ENCODE results near the gene UBE2R2. TPM values are rescaled to one million over a fixed set of nuclear protein-coding genes. Genes with fewer than 3 reads are reported as not detected.
A peak's percentile ranks its signal among the peaks of the same experiment; 100 is the strongest.
"Not testable (repeated sequence)": the region's sequence is repeated elsewhere in the genome, so short reads cannot be mapped to it uniquely, and the experiment has no call there.

The UBE2R2 gene
- total RNA-seq, 1 donor from 2014 or later: 41.9 TPM

- peaks cover 10% of the 10 kb centered on the region for H3K36me3 Mint-ChIP-seq (ENCODE audit: low read depth)
- H3K4me1 Mint-ChIP-seq: peaks cover 6% of the 10 kb centered on the region
- no peak for DNase-seq
Measured at GRCh38 chr9:33868440-33868973, 51.5 kb downstream of the UBE2R2 start.

GRCh38 chr9:33869243-33869642 lies 52.3 kb downstream of the UBE2R2 start:
- H3K4me3 Mint-ChIP-seq; H3K4me1 Mint-ChIP-seq; intact Hi-C loops (cut with micrococcal nuclease); DNase-seq; H3K27me3 Mint-ChIP-seq; H3K27ac Mint-ChIP-seq; H3K9me3 Mint-ChIP-seq; H3K36me3 Mint-ChIP-seq (ENCODE audit: low read depth): not testable (repeated sequence)

More at GRCh38 chr9:33868440-33868973, 51.5 kb downstream of the UBE2R2 start:
- no peak overlapping the region for H3K27ac Mint-ChIP-seq
- H3K27me3 Mint-ChIP-seq: no peaks in the 10 kb centered on the region
- intact Hi-C loops (cut with micrococcal nuclease): no loop called here
- no peaks in the 10 kb centered on the region for H3K9me3 Mint-ChIP-seq
- no peak overlapping the region for H3K4me3 Mint-ChIP-seq

GRCh38 chr9:33877727-33878489 lies 60.9 kb downstream of the UBE2R2 start:
- Mint-ChIP-seq H3K4me1 (peaks cover 20% of the 10 kb centered on the region), H3K9me3 (no peaks in the 10 kb centered on the region), H3K4me3 (no peak overlapping the region), H3K36me3 (ENCODE audit: low read depth) (peaks cover 6% of the 10 kb centered on the region), H3K27ac (no peak overlapping the region), H3K27me3 (no peaks in the 10 kb centered on the region)
- no peak for DNase-seq
- intact Hi-C loops (cut with micrococcal nuclease): no loop called here

GRCh38 chr9:33878691-33879366 lies 61.9 kb downstream of the UBE2R2 start:
- Mint-ChIP-seq H3K36me3 (ENCODE audit: low read depth) (peaks cover 8% of the 10 kb centered on the region), H3K4me3 (no peak overlapping the region), H3K27me3 (no peaks in the 10 kb centered on the region), H3K4me1 (peaks cover 24% of the 10 kb centered on the region), H3K9me3 (no peaks in the 10 kb centered on the region), H3K27ac (no peak overlapping the region)
- DNase-seq: no peak
- intact Hi-C loops (cut with micrococcal nuclease): no loop called here

- Mint-ChIP-seq H3K4me3 (no peak overlapping the region), H3K27ac (peak overlapping the region; percentile 94), H3K36me3 (ENCODE audit: low read depth) (peaks cover 8% of the 10 kb centered on the region), H3K4me1 (peaks cover 26% of the 10 kb centered on the region), H3K27me3 (no peaks in the 10 kb centered on the region), H3K9me3 (no peaks in the 10 kb centered on the region)
- intact Hi-C loops (cut with micrococcal nuclease): loop anchor here (2.0 kb wide), 1 partner anchor 64 kb away; the partner anchor contains the start of gene UBE2R2
- DNase-seq: no peak
Measured at GRCh38 chr9:33880211-33881089, 63.5 kb downstream of the UBE2R2 start.

- intact Hi-C loops (cut with micrococcal nuclease): loop anchor here (2.0 kb wide), 1 partner anchor 65 kb away; the partner anchor contains the start of gene UBE2R2
- peaks cover 26% of the 10 kb centered on the region for H3K4me1 Mint-ChIP-seq
- H3K36me3 Mint-ChIP-seq (ENCODE audit: low read depth): peaks cover 9% of the 10 kb centered on the region
- H3K27ac Mint-ChIP-seq: peak overlapping the region; percentile 94
- no peaks in the 10 kb centered on the region for H3K27me3 Mint-ChIP-seq
- no peak for DNase-seq
- H3K4me3 Mint-ChIP-seq: peak overlapping the region; percentile 61
- H3K9me3 Mint-ChIP-seq: no peaks in the 10 kb centered on the region
Measured at GRCh38 chr9:33881635-33882034, 64.7 kb downstream of the UBE2R2 start.

GRCh38 chr9:33884856-33885701 lies 68.1 kb downstream of the UBE2R2 start:
- DNase-seq: no peak
- Mint-ChIP-seq H3K27ac (peak overlapping the region; percentile 34), H3K27me3 (no peaks in the 10 kb centered on the region), H3K36me3 (ENCODE audit: low read depth) (peaks cover 16% of the 10 kb centered on the region), H3K4me3 (no peak overlapping the region), H3K4me1 (peaks cover 23% of the 10 kb centered on the region), H3K9me3 (no peaks in the 10 kb centered on the region)
- intact Hi-C loops (cut with micrococcal nuclease): no loop called here

- intact Hi-C loops (cut with micrococcal nuclease): no loop called here
- H3K36me3 Mint-ChIP-seq (ENCODE audit: low read depth): peaks cover 18% of the 10 kb centered on the region
- H3K27me3 Mint-ChIP-seq: no peaks in the 10 kb centered on the region
- H3K4me1 Mint-ChIP-seq: peaks cover 15% of the 10 kb centered on the region
- H3K4me3 Mint-ChIP-seq: no peak overlapping the region
- H3K9me3 Mint-ChIP-seq: no peaks in the 10 kb centered on the region
- no peak for DNase-seq
- H3K27ac Mint-ChIP-seq: no peak overlapping the region
Measured at GRCh38 chr9:33885948-33886347, 69.0 kb downstream of the UBE2R2 start.

GRCh38 chr9:33893861-33894260 lies 76.9 kb downstream of the UBE2R2 start:
- H3K36me3 Mint-ChIP-seq (ENCODE audit: low read depth): peaks cover 16% of the 10 kb centered on the region
- no peaks in the 10 kb centered on the region for H3K9me3 Mint-ChIP-seq
- no peak overlapping the region for H3K27ac Mint-ChIP-seq
- no peak overlapping the region for H3K4me3 Mint-ChIP-seq
- intact Hi-C loops (cut with micrococcal nuclease): no loop called here
- H3K27me3 Mint-ChIP-seq: no peaks in the 10 kb centered on the region
- H3K4me1 Mint-ChIP-seq: peaks cover 3% of the 10 kb centered on the region
- no peak for DNase-seq

- Mint-ChIP-seq H3K4me1 (peaks cover 3% of the 10 kb centered on the region), H3K27ac (no peak overlapping the region), H3K36me3 (ENCODE audit: low read depth) (peaks cover 16% of the 10 kb centered on the region), H3K9me3 (no peaks in the 10 kb centered on the region), H3K27me3 (no peaks in the 10 kb centered on the region), H3K4me3 (no peak overlapping the region)
- intact Hi-C loops (cut with micrococcal nuclease): no loop called here
- no peak for DNase-seq
Measured at GRCh38 chr9:33894316-33894715, 77.4 kb downstream of the UBE2R2 start.

- no peak overlapping the region for H3K4me3 Mint-ChIP-seq
- H3K4me1 Mint-ChIP-seq: peaks cover 12% of the 10 kb centered on the region
- intact Hi-C loops (cut with micrococcal nuclease): no loop called here
- peaks cover 34% of the 10 kb centered on the region for H3K36me3 Mint-ChIP-seq (ENCODE audit: low read depth)
- no peaks in the 10 kb centered on the region for H3K9me3 Mint-ChIP-seq
- DNase-seq: no peak
- no peak overlapping the region for H3K27ac Mint-ChIP-seq
- no peaks in the 10 kb centered on the region for H3K27me3 Mint-ChIP-seq
Measured at GRCh38 chr9:33903157-33903780, 86.3 kb downstream of the UBE2R2 start.

- no peaks in the 10 kb centered on the region for H3K9me3 Mint-ChIP-seq
- peaks cover 36% of the 10 kb centered on the region for H3K36me3 Mint-ChIP-seq (ENCODE audit: low read depth)
- no peaks in the 10 kb centered on the region for H3K27me3 Mint-ChIP-seq
- no peak overlapping the region for H3K27ac Mint-ChIP-seq
- no peak overlapping the region for H3K4me3 Mint-ChIP-seq
- intact Hi-C loops (cut with micrococcal nuclease): no loop called here
- H3K4me1 Mint-ChIP-seq: peaks cover 12% of the 10 kb centered on the region
- DNase-seq: no peak
Measured at GRCh38 chr9:33905137-33905536, 88.2 kb downstream of the UBE2R2 start.
